Ishikawa (cell line): ENCODE data around the gene FOXJ1.

ENCODE experiments used
- CREB1 ChIP-seq: IDR thresholded peaks from 2 replicates; pipeline ENCODE4 v1.6.1; 2012; ENCODE audit warnings: low read depth
- EGR1 ChIP-seq: IDR thresholded peaks from 2 replicates; pipeline ENCODE4 v1.6.1; 2012
- EP300 ChIP-seq: IDR thresholded peaks from 2 replicates; pipeline ENCODE4 v1.6.1; 2012; ENCODE audit warnings: borderline replicate concordance
- FOXM1 ChIP-seq: IDR thresholded peaks from 2 replicates; pipeline ENCODE4 v1.6.1; 2012; ENCODE audit warnings: low read depth, borderline replicate concordance
- MAX ChIP-seq: IDR thresholded peaks from 2 replicates; pipeline ENCODE4 v1.6.1; 2012
- RAD21 ChIP-seq: IDR thresholded peaks from 2 replicates; pipeline ENCODE4 v1.6.1; 2012; ENCODE audit warnings: low read depth
- REST ChIP-seq: IDR thresholded peaks from 2 replicates; pipeline ENCODE4 v1.6.1; 2012; ENCODE audit warnings: low read depth, mild to moderate bottlenecking
- TAF1 ChIP-seq: IDR thresholded peaks from 2 replicates; pipeline ENCODE4 v1.6.1; 2012; ENCODE audit warnings: low read depth, mild to moderate bottlenecking
- TCF12 ChIP-seq: IDR thresholded peaks from 2 replicates; pipeline ENCODE4 v1.6.1; 2012; ENCODE audit warnings: low read depth
- TEAD4 ChIP-seq: IDR thresholded peaks from 2 replicates; pipeline ENCODE4 v1.6.1; 2012
- YY1 ChIP-seq: IDR thresholded peaks from 2 replicates; pipeline ENCODE4 v1.6.1; 2012; ENCODE audit warnings: low read depth
- ZBTB7A ChIP-seq: IDR thresholded peaks from 2 replicates; pipeline ENCODE4 v1.6.1; 2012; ENCODE audit warnings: low read depth

- TF ChIP-seq TCF12, result no peak
- no peak for TF ChIP-seq RAD21
- TF ChIP-seq EGR1, result no peak
- TF ChIP-seq MAX, result no peak
- TF ChIP-seq FOXM1, result no peak
- no peak for TF ChIP-seq TAF1
- TF ChIP-seq REST, result no peak
- no peak for TF ChIP-seq YY1
- no peak for TF ChIP-seq ZBTB7A
- TF ChIP-seq CREB1, result no peak
- no peak for TF ChIP-seq EP300
- no peak for TF ChIP-seq TEAD4
These were observed 8.2 kb upstream of the FOXJ1 start for GRCh38 chr17:76149214-76149613.
